B cell (primary cell): ENCODE results near the gene RAPH1. TPM values are rescaled to one million over a fixed set of nuclear protein-coding genes. Genes with fewer than 3 reads are reported as not detected.

ENCODE experiments used
- ATAC-seq: fragments of 200-7000 bp; cut with Tn5 transposase; one replicate; pipeline ENCODE4 v1.10.0; 2021; ENCODE audit warnings: low read depth, mild to moderate bottlenecking, moderate number of reproducible peaks, moderate library complexity
- CTCF ChIA-PET: fragments of 350-600 bp; sonication (Branson Sonifier 250); formaldehyde crosslinking; loops from one replicate; lab custom pipeline; 2021; ENCODE audit warnings: antibody characterized with exemption, inconsistent platforms; lab: Charles Lee
- POLR2A ChIA-PET: fragments of 350-600 bp; sonication (Branson Sonifier 250); formaldehyde crosslinking; loops from one replicate; lab custom pipeline; 2021; ENCODE audit warnings: antibody characterized with exemption; lab: Charles Lee
- DNase-seq: peaks from one replicate; pipeline ENCODE4 v3.0.0; 2013
- H2AFZ ChIP-seq: 2 replicates; pipeline ENCODE4 v1.6.1; 2012; ENCODE audit warnings: mild to moderate bottlenecking, low read depth, low read length; ENCODE audit not compliant: insufficient read depth, poor library complexity, severe bottlenecking
- H3K27ac ChIP-seq, 2 donors: 1 replicate in 1 of 2; 2 replicates in 1 of 2; pipeline ENCODE4 v1.5.1; 2012 to 2013; ENCODE audit warnings: low read length in 2 of 2, mild to moderate bottlenecking in 2 of 2, moderate library complexity in 1 of 2
- H3K27me3 ChIP-seq, 4 experiments: fragments of 200-600 bp in 1 of 4; sonication (generic) in 1 of 4; replicated peaks in 1 of 4; 1 replicate in 2 of 4; 2 replicates in 2 of 4; pipeline versions ENCODE4 v1.6.1 to v1.7.0; 2013 to 2016; ENCODE audit warnings: low read length in 3 of 4, mild to moderate bottlenecking in 2 of 4, mixed read lengths in 1 of 4, moderate library complexity in 1 of 4; ENCODE audit not compliant: insufficient read depth in 4 of 4, control insufficient read depth in 3 of 4; ENCODE audit errors: control extremely low read depth in 1 of 4
- H3K36me3 ChIP-seq, 2 experiments: replicated peaks in 1 of 2; 1 replicate in 1 of 2; 2 replicates in 1 of 2; pipeline versions ENCODE4 v1.6.1 to v1.7.1; 2013; ENCODE audit warnings: low read length in 1 of 2; ENCODE audit not compliant: insufficient read depth in 2 of 2, control insufficient read depth in 1 of 2; ENCODE audit errors: control extremely low read depth in 1 of 2, extremely low read depth in 1 of 2
- H3K4me1 ChIP-seq, 2 donors: fragments of 200-600 bp in 1 of 2; sonication (generic) in 1 of 2; 1 replicate in 1 of 2; 2 replicates in 1 of 2; pipeline versions ENCODE4 v1.5.1 to v1.6.1; 2013 to 2017; ENCODE audit warnings: low read length in 2 of 2; ENCODE audit not compliant: control insufficient read depth in 2 of 2, insufficient read depth in 2 of 2
- H3K4me2 ChIP-seq: replicated peaks from 2 replicates; pipeline ENCODE3; 2012; ENCODE audit warnings: mild to moderate bottlenecking, low read depth, low read length; ENCODE audit not compliant: poor library complexity, severe bottlenecking
- H3K4me3 ChIP-seq, 5 experiments: fragments of 200-600 bp in 1 of 5; sonication (generic) in 1 of 5; 1 replicate in 3 of 5; 2 replicates in 2 of 5; pipeline versions ENCODE4 v1.5.1 to v1.7.0; 2011 to 2016; ENCODE audit warnings: low read length in 4 of 5, mild to moderate bottlenecking in 4 of 5, low read depth in 2 of 5, control low read depth in 1 of 5, moderate library complexity in 1 of 5; ENCODE audit not compliant: insufficient read depth in 1 of 5; ENCODE audit errors: control extremely low read depth in 1 of 5, extremely low read depth in 1 of 5
- H3K79me2 ChIP-seq: fragments of 200-600 bp; sonication (generic); one replicate; pipeline ENCODE4 v1.6.0; 2016; ENCODE audit warnings: low read length; ENCODE audit not compliant: control insufficient read depth, insufficient read depth
- H3K9ac ChIP-seq: fragments of 200-600 bp; sonication (generic); 2 replicates; pipeline ENCODE4 v1.6.1; 2017; ENCODE audit warnings: mild to moderate bottlenecking, low read length, moderate library complexity
- H3K9me3 ChIP-seq, 3 donors: one replicate each; pipeline versions ENCODE4 v1.6.1 to v1.7.1; 2013; ENCODE audit warnings: low read length in 2 of 3; ENCODE audit not compliant: control insufficient read depth in 2 of 3, insufficient read depth in 1 of 3; ENCODE audit errors: control extremely low read depth in 1 of 3
- H4K20me1 ChIP-seq: 2 replicates; pipeline ENCODE4 v1.6.0; 2012; ENCODE audit warnings: mild to moderate bottlenecking, low read length; ENCODE audit not compliant: insufficient read depth, control insufficient read depth, poor library complexity, severe bottlenecking
- H3K27ac Mint-ChIP-seq: one replicate; pipeline ENCODE4 v1.8.0; 2021; ENCODE audit warnings: mixed read lengths
- H3K27me3 Mint-ChIP-seq: one replicate; pipeline ENCODE4 v1.8.0; 2021; ENCODE audit warnings: mixed read lengths
- H3K4me1 Mint-ChIP-seq: one replicate; pipeline ENCODE4 v1.8.0; 2021; ENCODE audit warnings: mixed read lengths
- H3K4me3 Mint-ChIP-seq: one replicate; pipeline ENCODE4 v1.8.0; 2021; ENCODE audit warnings: mixed read lengths
- H3K9me3 Mint-ChIP-seq: one replicate; pipeline ENCODE4 v1.8.0; 2022; ENCODE audit warnings: mixed read lengths; ENCODE audit not compliant: insufficient read depth
- CTCF ChIP-seq: fragments of 200-600 bp; IDR thresholded peaks from one replicate; pipeline ENCODE4 v1.8.0; 2022; ENCODE audit warnings: antibody characterized with exemption, mild to moderate bottlenecking
- EZH2 ChIP-seq: IDR thresholded peaks from 2 replicates; pipeline ENCODE4 v1.6.1; 2012; ENCODE audit warnings: borderline replicate concordance, low read depth, mild to moderate bottlenecking, moderate library complexity, low read length; ENCODE audit not compliant: insufficient read depth, poor library complexity, severe bottlenecking
- WGBS: methylation state at CpG from one replicate; pipeline ENCODE4 v1.1.5; 2013; ENCODE audit warnings: missing lambda C conversion rate; ENCODE audit not compliant: insufficient coverage; 5-methylcytosine and 5-hydroxymethylcytosine counted together
- intact Hi-C: fragments of 100-400 bp; cut with micrococcal nuclease; formaldehyde crosslinking; loops from one replicate; pipeline ENCODE4 v1.10.0; 2022
- polyA plus RNA-seq: library from polyadenylated mRNA; depleted of rRNA; stranded (reverse); fragments of >200 nt; gene quantifications from 2 replicates; pipeline ENCODE4 v1.2.3, GENCODE V29; 2012
- total RNA-seq, 2 donors: library from RNA; stranded (reverse); fragments of 120-200 nt in 1 of 2; gene quantifications; 1 replicate in 1 of 2; 2 replicates in 1 of 2; pipeline versions ENCODE4 v1.2.3 to v1.2.4, GENCODE V29; 2013 to 2022

RAPH1 gene
- total and polyA plus RNA-seq, 2 donors (not counting 1 experiment from before 2014, with no cell fraction given), result 0.13 TPM; not detected in 1

- no peaks in the 10 kb centered on the region for H3K9me3 Mint-ChIP-seq
- intact Hi-C loops, result no loop called here
- ATAC-seq (no peak), DNase-seq (no peak)
- H3K4me3 Mint-ChIP-seq, result no peak overlapping the region
- ChIA-PET POLR2A (no interaction called here), CTCF (no interaction called here)
- Histone ChIP-seq H3K79me2 (no peaks in the 10 kb centered on the region), H3K9me3 (no peaks in the 10 kb centered on the region), H2AFZ (no peak overlapping the region), H3K27ac (no peak overlapping the region), H3K36me3 (no peaks in the 10 kb centered on the region), H3K9ac (no peak overlapping the region), H3K4me2 (no peak overlapping the region), H3K4me3 (no peak overlapping the region), H3K27me3 (peaks cover 0 to 4% (median 0%) of the 10 kb centered on the region in 4 experiments), H4K20me1 (no peaks in the 10 kb centered on the region), H3K4me1 (no peaks in the 10 kb centered on the region)
- no peaks in the 10 kb centered on the region for H3K4me1 Mint-ChIP-seq
- no peak overlapping the region for H3K27ac Mint-ChIP-seq
- peaks cover 17% of the 10 kb centered on the region for H3K27me3 Mint-ChIP-seq
- WGBS, result no CpG with 5 or more reads among the region's 3 CpGs
- no peak for TF ChIP-seq EZH2
- TF ChIP-seq CTCF, result no peak
These were observed 44.7 kb downstream of the RAPH1 start for GRCh38 chr2:203490391-203490790.

- Histone ChIP-seq H3K9me3 (no peaks in the 10 kb centered on the region), H4K20me1 (no peaks in the 10 kb centered on the region), H3K9ac (no peak overlapping the region), H3K36me3 (no peaks in the 10 kb centered on the region), H3K4me3 (no peak overlapping the region), H3K79me2 (no peaks in the 10 kb centered on the region), H3K4me2 (no peak overlapping the region), H3K4me1 (no peaks in the 10 kb centered on the region), H3K27me3 (peaks cover 0 to 4% (median 0%) of the 10 kb centered on the region in 4 experiments), H2AFZ (no peak overlapping the region), H3K27ac (no peak overlapping the region)
- Mint-ChIP-seq H3K9me3 (no peaks in the 10 kb centered on the region), H3K4me3 (no peak overlapping the region), H3K4me1 (no peaks in the 10 kb centered on the region), H3K27ac (no peak overlapping the region), H3K27me3 (peaks cover 17% of the 10 kb centered on the region)
- intact Hi-C loops, result no loop called here
- POLR2A ChIA-PET, result no interaction called here
- 80% methylated on average over 2 of the region's 6 CpGs for WGBS
- ATAC-seq (no peak), DNase-seq (no peak)
- no peak for TF ChIP-seq EZH2
- TF ChIP-seq CTCF, result no peak
- CTCF ChIA-PET, result no interaction called here
These were observed 45.6 kb downstream of the RAPH1 start for GRCh38 chr2:203489531-203489930.
